Epithelial cell of proximal tubule (primary cell): Measurements from ENCODE around the gene PXYLP1. TPM values are rescaled to one million over a fixed set of nuclear protein-coding genes. Genes with fewer than 3 reads are reported as not detected.

ENCODE experiments used
- DNase-seq: peaks from one replicate; pipeline ENCODE4 v3.0.0-alpha.2; 2011; ENCODE audit warnings: low read depth
- H3K4me3 ChIP-seq: 2 replicates; pipeline ENCODE4 v1.5.1; 2011; ENCODE audit warnings: low read depth, mild to moderate bottlenecking, low read length
- total RNA-seq: library from RNA; depleted of rRNA; stranded (reverse); fragments of >200 nt; gene quantifications from 2 replicates; pipeline ENCODE4 v1.2.3, GENCODE V29; 2015
- TF ChIP-seq, protein P1 (sequence below): conservative IDR thresholded peaks from 2 replicates; pipeline ENCODE4 v1.5.1; 2012; ENCODE audit warnings: low read depth, mild to moderate bottlenecking, low read length

Gene PXYLP1
- total RNA-seq, 1 donor from 2014 or later: 12.4 TPM

GRCh38 chr3:141286856-141287255 is 55.2 kb downstream of the PXYLP1 start:
- TF ChIP-seq, protein P1, sequence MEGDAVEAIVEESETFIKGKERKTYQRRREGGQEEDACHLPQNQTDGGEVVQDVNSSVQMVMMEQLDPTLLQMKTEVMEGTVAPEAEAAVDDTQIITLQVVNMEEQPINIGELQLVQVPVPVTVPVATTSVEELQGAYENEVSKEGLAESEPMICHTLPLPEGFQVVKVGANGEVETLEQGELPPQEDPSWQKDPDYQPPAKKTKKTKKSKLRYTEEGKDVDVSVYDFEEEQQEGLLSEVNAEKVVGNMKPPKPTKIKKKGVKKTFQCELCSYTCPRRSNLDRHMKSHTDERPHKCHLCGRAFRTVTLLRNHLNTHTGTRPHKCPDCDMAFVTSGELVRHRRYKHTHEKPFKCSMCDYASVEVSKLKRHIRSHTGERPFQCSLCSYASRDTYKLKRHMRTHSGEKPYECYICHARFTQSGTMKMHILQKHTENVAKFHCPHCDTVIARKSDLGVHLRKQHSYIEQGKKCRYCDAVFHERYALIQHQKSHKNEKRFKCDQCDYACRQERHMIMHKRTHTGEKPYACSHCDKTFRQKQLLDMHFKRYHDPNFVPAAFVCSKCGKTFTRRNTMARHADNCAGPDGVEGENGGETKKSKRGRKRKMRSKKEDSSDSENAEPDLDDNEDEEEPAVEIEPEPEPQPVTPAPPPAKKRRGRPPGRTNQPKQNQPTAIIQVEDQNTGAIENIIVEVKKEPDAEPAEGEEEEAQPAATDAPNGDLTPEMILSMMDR: no peak

DNA sequence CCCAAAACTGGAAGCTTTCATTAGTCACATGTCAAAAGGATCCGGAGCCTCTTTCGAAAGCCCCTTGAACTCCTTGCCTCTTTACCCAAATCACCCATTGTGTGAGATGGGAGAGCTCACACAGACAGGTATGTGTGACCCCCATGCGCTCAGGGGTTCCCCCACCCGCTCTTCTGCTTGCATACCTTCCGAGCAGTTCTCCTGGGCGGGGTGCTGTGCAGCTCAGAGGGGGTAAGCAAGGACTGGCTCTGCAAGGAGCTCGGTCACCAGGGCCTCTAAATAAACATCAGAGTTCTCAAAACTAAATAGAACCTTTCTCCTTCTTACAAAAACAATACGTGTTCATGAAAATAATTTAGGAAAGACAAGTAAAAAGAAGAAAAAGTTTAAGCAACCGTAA is 55.7 kb downstream of the PXYLP1 start:
- H3K4me3 ChIP-seq: no peak overlapping the region
- TF ChIP-seq, protein P1: no peak
- no peak for DNase-seq

More at GRCh38 chr3:141286856-141287255, 55.2 kb downstream of the PXYLP1 start:
- H3K4me3 ChIP-seq: no peak overlapping the region
- no peak for DNase-seq

- TF ChIP-seq, protein P1: no peak
- H3K4me3 ChIP-seq: no peak overlapping the region
- DNase-seq: no peak
Observed at GRCh38 chr3:141288336-141288990, 56.8 kb downstream of the PXYLP1 start.

DNA sequence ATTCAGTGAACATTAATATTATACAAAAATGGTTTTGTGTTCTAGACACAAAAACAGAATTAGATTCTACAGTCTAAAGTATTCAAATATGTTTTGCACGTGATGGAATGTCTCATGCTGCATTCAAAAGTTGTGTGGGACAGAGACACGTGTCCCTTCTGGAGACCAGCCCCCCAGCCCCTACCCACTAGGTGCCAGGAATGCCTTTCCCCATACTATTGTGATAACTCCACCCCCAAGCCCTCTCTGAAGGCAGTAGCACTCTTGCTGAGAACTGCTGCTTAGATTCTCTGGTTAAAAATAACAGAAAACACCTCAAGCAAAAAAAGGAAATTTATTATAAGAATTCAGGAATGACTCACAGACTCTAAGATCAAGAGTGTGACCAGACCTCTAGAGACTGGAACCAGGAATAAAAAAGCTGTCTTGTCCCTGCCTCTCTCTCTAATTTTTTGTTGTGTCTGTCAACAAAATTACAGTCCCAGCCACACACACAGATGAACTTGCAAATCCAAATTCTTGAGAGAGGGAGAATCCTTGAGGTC is 57.7 kb downstream of the PXYLP1 start:
- DNase-seq: no peak
- TF ChIP-seq, protein P1: no peak
- H3K4me3 ChIP-seq: no peak overlapping the region

DNA sequence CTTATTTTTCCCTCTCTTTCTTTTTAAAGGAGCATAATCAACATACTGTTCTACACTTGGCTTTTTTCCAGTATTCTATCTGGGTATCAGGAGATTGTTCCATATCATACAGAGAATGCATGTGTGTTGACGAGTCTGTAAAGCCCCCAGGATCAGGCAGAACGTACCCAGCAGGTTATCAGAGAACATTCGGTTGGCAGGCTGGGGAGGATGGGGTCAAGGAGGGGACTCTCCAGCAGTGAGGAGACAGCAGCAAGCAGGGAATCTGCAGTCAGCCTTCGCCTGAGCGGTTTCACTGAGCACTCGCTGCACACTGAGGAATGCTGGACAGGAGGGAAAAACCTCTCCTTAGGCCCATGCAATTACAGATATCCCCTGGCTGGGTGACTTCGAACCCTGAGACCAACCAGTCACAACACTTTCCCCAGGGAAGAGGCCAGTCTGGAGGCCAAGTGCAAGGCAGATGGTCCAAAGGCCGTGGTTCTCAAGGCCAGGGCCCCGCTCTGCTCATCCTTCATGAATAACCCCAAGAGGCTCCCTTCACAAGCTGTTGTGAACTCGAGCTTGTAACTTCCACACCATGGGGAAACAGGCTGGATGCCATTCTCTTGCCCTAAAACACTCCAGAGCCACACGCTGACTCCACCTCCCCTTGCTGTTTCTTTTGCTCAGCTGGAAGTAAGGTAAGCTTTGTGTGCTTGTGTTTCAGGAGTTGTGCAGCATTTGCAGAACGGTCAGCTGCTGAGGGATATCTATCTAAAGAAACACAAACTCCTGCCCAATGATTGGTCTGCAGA is 60.1 kb downstream of the PXYLP1 start:
- TF ChIP-seq, protein P1: no peak
- no peak overlapping the region for H3K4me3 ChIP-seq
- no peak for DNase-seq

DNA sequence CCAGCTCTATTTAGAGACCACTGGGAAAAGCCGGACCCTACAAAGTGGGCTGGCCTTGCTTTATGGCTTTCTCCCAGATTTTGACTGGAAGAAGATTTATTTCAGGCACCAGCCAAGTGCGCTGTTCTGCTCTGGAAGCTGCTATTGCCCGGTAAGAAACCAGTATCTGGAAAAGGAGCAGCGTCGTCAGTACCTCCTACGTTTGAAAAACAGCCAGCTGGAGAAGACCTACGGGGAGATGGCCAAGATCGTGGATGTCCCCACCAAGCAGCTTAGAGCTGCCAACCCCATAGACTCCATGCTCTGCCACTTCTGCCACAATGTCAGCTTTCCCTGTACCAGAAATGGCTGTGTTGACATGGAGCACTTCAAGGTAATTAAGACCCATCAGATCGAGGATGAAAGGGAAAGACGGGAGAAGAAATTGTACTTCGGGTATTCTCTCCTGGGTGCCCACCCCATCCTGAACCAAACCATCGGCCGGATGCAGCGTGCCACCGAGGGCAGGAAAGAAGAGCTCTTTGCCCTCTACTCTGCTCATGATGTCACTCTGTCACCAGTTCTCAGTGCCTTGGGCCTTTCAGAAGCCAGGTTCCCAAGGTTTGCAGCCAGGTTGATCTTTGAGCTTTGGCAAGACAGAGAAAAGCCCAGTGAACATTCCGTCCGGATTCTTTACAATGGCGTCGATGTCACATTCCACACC is 60.9 kb downstream of the PXYLP1 start:
- DNase-seq: no peak
- TF ChIP-seq, protein P1: no peak
- H3K4me3 ChIP-seq: no peak overlapping the region
